Esophagus squamous epithelium (tissue), 4 donors: ENCODE data around the gene FOXA2.

Source experiments
- POLR2A ChIP-seq, 4 donors: fragments of 450-650 bp; IDR thresholded peaks; one replicate each; pipeline ENCODE4 v1.6.1; 2017; ENCODE audit warnings: antibody characterized with exemption in 4 of 4, mild to moderate bottlenecking in 4 of 4, moderate library complexity in 3 of 4
- TF ChIP-seq, protein P1 (sequence below), 6 experiments: fragments of 450-650 bp in 4 of 6; fragments of 200-600 bp in 2 of 6; sonication (generic) in 2 of 6; IDR thresholded peaks; one replicate each; pipeline ENCODE4 v1.5.1; 2016 to 2019; ENCODE audit warnings: antibody characterized with exemption in 6 of 6, mild to moderate bottlenecking in 4 of 6, moderate library complexity in 4 of 6

DNA sequence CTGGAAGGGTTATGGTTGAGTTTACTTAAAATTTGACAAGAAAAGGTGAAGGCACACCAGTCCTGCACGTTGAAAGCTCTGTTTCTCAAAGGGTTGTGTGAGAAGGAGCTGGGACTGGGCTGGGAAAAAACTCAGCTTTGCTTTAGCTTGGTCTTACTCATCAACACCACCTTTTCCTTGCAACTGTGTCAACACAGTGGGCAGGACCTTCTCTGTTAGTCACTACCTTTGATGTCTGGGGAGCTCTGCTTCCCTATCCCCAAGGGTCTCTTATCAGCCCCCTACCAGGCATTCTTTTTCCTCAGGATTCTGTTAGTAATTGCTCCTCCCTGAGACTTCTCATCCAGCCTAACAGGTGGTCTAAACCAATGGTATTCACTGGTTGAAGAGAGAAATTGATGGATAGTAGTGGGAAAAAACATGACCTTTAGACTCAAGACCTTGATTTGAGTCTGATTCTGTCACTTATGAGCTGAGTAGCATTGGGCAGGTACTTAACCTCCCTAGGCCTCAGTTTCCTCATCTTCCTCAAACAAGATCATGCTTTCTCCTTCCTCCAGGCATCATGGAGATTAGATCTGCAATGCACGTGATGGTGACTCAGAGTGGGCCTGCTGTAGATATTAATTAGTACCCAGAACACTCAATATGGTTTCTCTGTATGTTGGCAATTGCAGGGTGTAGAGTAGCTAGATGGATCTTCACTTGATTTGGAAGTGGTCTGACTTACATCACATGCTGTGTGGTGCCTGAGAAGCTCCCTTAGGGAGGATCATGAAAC lies 17.2 kb upstream of the FOXA2 start:
- TF ChIP-seq, protein P1, sequence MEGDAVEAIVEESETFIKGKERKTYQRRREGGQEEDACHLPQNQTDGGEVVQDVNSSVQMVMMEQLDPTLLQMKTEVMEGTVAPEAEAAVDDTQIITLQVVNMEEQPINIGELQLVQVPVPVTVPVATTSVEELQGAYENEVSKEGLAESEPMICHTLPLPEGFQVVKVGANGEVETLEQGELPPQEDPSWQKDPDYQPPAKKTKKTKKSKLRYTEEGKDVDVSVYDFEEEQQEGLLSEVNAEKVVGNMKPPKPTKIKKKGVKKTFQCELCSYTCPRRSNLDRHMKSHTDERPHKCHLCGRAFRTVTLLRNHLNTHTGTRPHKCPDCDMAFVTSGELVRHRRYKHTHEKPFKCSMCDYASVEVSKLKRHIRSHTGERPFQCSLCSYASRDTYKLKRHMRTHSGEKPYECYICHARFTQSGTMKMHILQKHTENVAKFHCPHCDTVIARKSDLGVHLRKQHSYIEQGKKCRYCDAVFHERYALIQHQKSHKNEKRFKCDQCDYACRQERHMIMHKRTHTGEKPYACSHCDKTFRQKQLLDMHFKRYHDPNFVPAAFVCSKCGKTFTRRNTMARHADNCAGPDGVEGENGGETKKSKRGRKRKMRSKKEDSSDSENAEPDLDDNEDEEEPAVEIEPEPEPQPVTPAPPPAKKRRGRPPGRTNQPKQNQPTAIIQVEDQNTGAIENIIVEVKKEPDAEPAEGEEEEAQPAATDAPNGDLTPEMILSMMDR (IDR thresholded peaks at IDR 0.05): no peak
- TF ChIP-seq POLR2A (IDR thresholded peaks at IDR 0.05): no peak
